Measurements from ENCODE around the gene KBTBD8.

KBTBD8 gene

DNA sequence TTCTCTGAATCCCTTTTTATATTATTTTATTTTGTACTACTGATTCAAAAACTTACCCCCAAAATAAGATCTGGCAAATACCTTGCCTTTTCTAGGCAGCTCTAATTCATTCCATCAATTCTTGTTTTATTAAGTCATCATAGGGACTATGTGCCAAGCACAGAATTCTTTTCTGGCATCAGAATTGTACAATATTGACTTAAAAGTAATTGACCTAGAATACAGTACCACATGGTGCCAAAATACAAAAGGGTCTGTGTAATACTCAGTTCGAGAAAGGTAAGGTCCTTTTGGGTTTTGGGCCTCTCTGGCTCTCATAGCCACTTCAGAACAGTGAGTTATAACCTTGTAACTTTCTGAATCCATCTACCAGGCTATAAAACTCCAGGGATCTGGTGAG lies 46.2 kb downstream of the KBTBD8 start:
- DNase-seq, result no peak

GRCh38 chr3:67044955-67045354 lies 46.8 kb downstream of the KBTBD8 start:
- DNase-seq, result no peak

DNA sequence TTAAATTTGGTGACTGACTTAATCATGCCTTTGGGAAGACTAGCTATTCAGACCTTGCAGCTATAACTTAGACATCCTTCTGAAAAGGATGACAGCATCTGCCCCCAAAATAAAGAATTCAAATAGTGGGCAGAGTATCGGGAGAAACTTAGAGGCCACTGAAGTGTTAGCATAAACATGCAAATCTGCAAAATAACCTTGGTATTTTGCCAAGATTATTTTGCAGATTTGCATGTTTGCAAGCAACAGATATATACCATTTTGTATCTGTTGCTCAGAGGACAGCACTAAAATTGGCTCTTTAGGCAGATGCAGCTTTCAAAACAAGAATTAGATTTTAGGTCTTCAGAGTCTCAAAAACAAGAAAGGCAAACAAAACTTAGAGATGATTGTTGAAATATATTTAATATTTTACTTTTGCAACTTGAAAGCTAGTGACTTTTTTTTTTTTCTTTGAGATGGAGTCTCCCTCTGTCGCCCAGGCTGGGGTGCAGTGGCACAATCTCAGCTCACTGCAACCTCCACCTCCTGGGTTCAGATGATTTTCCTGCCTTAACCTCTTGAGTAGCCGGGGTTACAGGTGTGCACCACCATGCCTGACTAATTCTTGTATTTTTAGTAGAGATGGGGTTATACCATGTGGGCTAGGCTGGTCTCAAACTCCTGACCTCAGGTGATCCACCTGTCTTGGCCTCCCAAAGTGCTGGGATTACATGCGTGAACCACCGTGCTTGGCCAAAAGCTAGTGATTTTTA lies 47.8 kb downstream of the KBTBD8 start:
- no peak for DNase-seq

DNA sequence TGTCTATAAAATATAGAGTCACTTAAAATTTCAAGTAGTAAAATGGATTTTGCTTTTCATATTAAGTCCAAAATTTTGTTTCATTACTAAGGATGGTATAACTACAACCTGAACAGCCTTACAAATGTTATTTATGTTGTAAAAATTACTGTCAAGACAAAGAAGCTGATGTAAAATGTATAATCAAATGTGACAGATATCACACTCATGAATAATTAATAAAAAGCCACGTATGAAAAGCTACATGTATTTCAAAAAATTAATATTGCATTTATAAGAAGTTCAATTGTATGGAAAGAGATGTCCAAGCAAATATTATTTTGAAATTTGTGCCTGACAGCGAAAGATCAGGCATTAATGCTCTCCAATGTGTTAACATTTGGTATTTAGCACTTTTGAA lies 48.9 kb downstream of the KBTBD8 start:
- DNase-seq, result no peak

DNA sequence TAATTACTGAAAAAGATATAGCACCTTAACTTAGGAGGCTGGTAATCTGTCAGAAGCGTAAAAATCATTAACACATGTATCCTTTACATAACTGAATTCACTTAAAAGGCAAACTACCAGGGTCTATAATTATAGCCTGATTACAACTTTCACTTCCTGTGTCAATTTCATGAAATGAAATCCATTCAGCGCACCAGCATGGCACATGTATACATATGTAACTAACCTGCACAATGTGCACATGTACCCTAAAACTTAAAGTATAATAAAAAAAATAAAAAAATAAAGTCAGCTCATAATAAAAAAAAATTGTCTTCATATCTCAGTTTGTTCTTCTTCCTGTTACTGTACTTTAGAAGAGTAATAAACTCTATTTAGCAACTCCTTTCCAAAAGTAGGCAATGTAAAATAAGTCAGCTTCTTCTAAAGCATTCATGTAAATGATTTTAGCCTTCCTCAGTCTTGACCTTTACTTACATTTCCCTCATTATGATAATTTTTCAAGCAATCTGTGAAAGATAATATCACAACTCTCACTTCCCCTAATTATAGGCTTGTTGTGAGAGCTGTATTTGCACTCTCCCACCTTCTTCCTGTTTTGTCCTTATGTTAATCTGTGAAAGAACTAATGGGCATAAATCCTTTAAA lies 50.1 kb downstream of the KBTBD8 start:
- DNase-seq, result no peak

- no peak for DNase-seq
Measured at GRCh38 chr3:67048715-67049074, 50.6 kb downstream of the KBTBD8 start.

- DNase-seq, result no peak
Measured at GRCh38 chr3:67059443-67059842, 61.3 kb downstream of the KBTBD8 start.

Data from NCI-H1930 (cell line).